HT-29 (cell line): ENCODE data around the gene HAVCR1. TPM values are rescaled to one million over a fixed set of nuclear protein-coding genes. Genes with fewer than 3 reads are reported as not detected.
"Not testable (repeated sequence)": the region's sequence is repeated elsewhere in the genome, so short reads cannot be mapped to it uniquely, and the experiment has no call there.

ENCODE experiments used
- DNase-seq: peaks from one replicate; pipeline ENCODE4 v3.0.0-alpha.2; 2015; ENCODE audit warnings: low spot score
- total RNA-seq: library from RNA; depleted of rRNA; stranded (reverse); fragments of >200 nt; shearing (Covaris generic); gene quantifications from 2 replicates; pipeline ENCODE4 v1.2.3, GENCODE V29; 2014; rRNA removed

HAVCR1 gene
- total RNA-seq = not detected in 2 replicates

GRCh38 chr5:157059093-157059539 is at the start of gene HAVCR1:
HAVCR1 (minus strand) TSS chr5:157059116; CDS start chr5:157057943, 1,173 bp downstream.
- DNase-seq = peak; percentile 27

- no peak for DNase-seq
Observed at GRCh38 chr5:157107508-157107907, 48.6 kb upstream of the HAVCR1 start.

- DNase-seq = no peak
Observed at GRCh38 chr5:157106630-157107461, 47.9 kb upstream of the HAVCR1 start.

- DNase-seq = no peak
Observed at GRCh38 chr5:157100140-157100679, 41.3 kb upstream of the HAVCR1 start.

GRCh38 chr5:157088342-157088990 is 29.6 kb upstream of the HAVCR1 start:
- DNase-seq = no peak

- no peak for DNase-seq
Observed at GRCh38 chr5:157086751-157087359, 27.9 kb upstream of the HAVCR1 start.

GRCh38 chr5:157085930-157086329 is 27.0 kb upstream of the HAVCR1 start:
- DNase-seq = no peak

- DNase-seq = no peak
Observed at GRCh38 chr5:157080286-157080685, 21.4 kb upstream of the HAVCR1 start.

- no peak for DNase-seq
Observed at GRCh38 chr5:157076558-157076957, 17.6 kb upstream of the HAVCR1 start.

- DNase-seq = no peak
Observed at GRCh38 chr5:157072508-157072907, 13.6 kb upstream of the HAVCR1 start.

- DNase-seq = no peak
Observed at GRCh38 chr5:157069949-157070348, 11.0 kb upstream of the HAVCR1 start.

- DNase-seq = no peak
Observed at GRCh38 chr5:157068785-157069184, 9.9 kb upstream of the HAVCR1 start.

GRCh38 chr5:157068339-157068738 is 9.4 kb upstream of the HAVCR1 start:
- no peak for DNase-seq

GRCh38 chr5:157067005-157067404 is 8.1 kb upstream of the HAVCR1 start:
- no peak for DNase-seq

GRCh38 chr5:157066080-157066479 is 7.2 kb upstream of the HAVCR1 start:
- no peak for DNase-seq

- DNase-seq = no peak
Observed at GRCh38 chr5:157063776-157064430, 5.0 kb upstream of the HAVCR1 start.

GRCh38 chr5:157059891-157060290 is 975 bp upstream of the HAVCR1 start:
- no peak for DNase-seq

- DNase-seq = no peak
Observed at GRCh38 chr5:157057459-157058370, 1.2 kb downstream of the HAVCR1 start.

- DNase-seq = not testable (repeated sequence)
Observed at GRCh38 chr5:157056848-157057247, 2.1 kb downstream of the HAVCR1 start.

- no peak for DNase-seq
Observed at GRCh38 chr5:157051604-157052245, 7.2 kb downstream of the HAVCR1 start.
